GM08714 (cell line): ENCODE results near the gene SMCP.

Experiments used
- H3K4me3 ChIP-seq: fragments of 200-500 bp; sonication (Bioruptor generic); 2 replicates; pipeline ENCODE4 v1.5.1; 2014; ENCODE audit warnings: mild to moderate bottlenecking, low read length, inconsistent platforms
- ZNF274 ChIP-seq: IDR thresholded peaks from 2 replicates; pipeline ENCODE4 v1.6.1; 2012; ENCODE audit warnings: mild to moderate bottlenecking, low read depth, low read length

The SMCP gene

GRCh38 chr1:152878042-152878441 is at the start of gene SMCP:
SMCP (plus strand) TSS chr1:152878322; CDS start chr1:152884423, 6,101 bp downstream.
- no peak within 1 kb of the TSS for H3K4me3 ChIP-seq
- no peak for TF ChIP-seq ZNF274

GRCh38 chr1:152836870-152837269 is 41.3 kb upstream of the SMCP start:
- H3K4me3 ChIP-seq = no peak overlapping the region
- TF ChIP-seq ZNF274 = no peak

- no peak within 1 kb of the TSS for H3K4me3 ChIP-seq
- no peak for TF ChIP-seq ZNF274
Measured at GRCh38 chr1:152842556-152842955, 35.6 kb upstream of the SMCP start, which contains the start of gene LCE6A. LCE6A (plus strand) TSS chr1:152842856; CDS start chr1:152843521, 665 bp downstream.

GRCh38 chr1:152855661-152856060 is 22.5 kb upstream of the SMCP start:
- TF ChIP-seq ZNF274 = no peak
- no peak overlapping the region for H3K4me3 ChIP-seq

GRCh38 chr1:152858062-152858461 is 20.1 kb upstream of the SMCP start:
- TF ChIP-seq ZNF274 = no peak
- H3K4me3 ChIP-seq = no peak overlapping the region

- H3K4me3 ChIP-seq = no peak within 1 kb of the TSS
- TF ChIP-seq ZNF274 = no peak
Measured at GRCh38 chr1:152859696-152860095, 18.4 kb upstream of the SMCP start, which contains the start of gene LCE7A. LCE7A (plus strand) TSS chr1:152859996; CDS start chr1:152860698, 702 bp downstream.

- no peak overlapping the region for H3K4me3 ChIP-seq
- TF ChIP-seq ZNF274 = no peak
Measured at GRCh38 chr1:152860129-152860528, 18.0 kb upstream of the SMCP start.

- H3K4me3 ChIP-seq = no peak overlapping the region
- no peak for TF ChIP-seq ZNF274
Measured at GRCh38 chr1:152861374-152861773, 16.7 kb upstream of the SMCP start.

- TF ChIP-seq ZNF274 = no peak
- no peak overlapping the region for H3K4me3 ChIP-seq
Measured at GRCh38 chr1:152864443-152864842, 13.7 kb upstream of the SMCP start.

- TF ChIP-seq ZNF274 = no peak
- no peak overlapping the region for H3K4me3 ChIP-seq
Measured at GRCh38 chr1:152866321-152866720, 11.8 kb upstream of the SMCP start.

- no peak for TF ChIP-seq ZNF274
- H3K4me3 ChIP-seq = no peak overlapping the region
Measured at GRCh38 chr1:152869808-152870419, 8.2 kb upstream of the SMCP start.

- H3K4me3 ChIP-seq = no peak overlapping the region; the same call in 1 of the 2 replicates
- no peak for TF ChIP-seq ZNF274
Measured at GRCh38 chr1:152870831-152871730, 7.0 kb upstream of the SMCP start.

GRCh38 chr1:152871731-152872126 is 6.4 kb upstream of the SMCP start:
- H3K4me3 ChIP-seq = no peak overlapping the region; the same call in 1 of the 2 replicates
- no peak for TF ChIP-seq ZNF274

- no peak for TF ChIP-seq ZNF274
- H3K4me3 ChIP-seq = no peak overlapping the region
Measured at GRCh38 chr1:152873495-152873894, 4.6 kb upstream of the SMCP start.

- TF ChIP-seq ZNF274 = no peak
- no peak overlapping the region for H3K4me3 ChIP-seq
Measured at GRCh38 chr1:152876827-152877226, 1.3 kb upstream of the SMCP start.
